AG04450 (cell line): ENCODE measurements around the gene REN. TPM values are rescaled to one million over a fixed set of nuclear protein-coding genes. Genes with fewer than 3 reads are reported as not detected.

Experiments used
- CTCF ChIA-PET: fragments of 300-600, 350-600 bp; formaldehyde crosslinking; extraction: SDS; loops from one replicate; lab custom pipeline; 2022; ENCODE audit warnings: antibody characterized with exemption, inconsistent platforms; lab: Charles Lee
- POLR2A ChIA-PET: fragments of 350-600 bp; formaldehyde crosslinking; extraction: SDS; loops from one replicate; lab custom pipeline; 2021; ENCODE audit warnings: antibody characterized with exemption, inconsistent platforms; lab: Yijun Ruan, JAX
- DNase-seq: peaks from one replicate; pipeline ENCODE4 v3.0.0-alpha.2; 2011; ENCODE audit warnings: low read depth, low spot score
- H3K27ac ChIP-seq: one replicate; pipeline ENCODE4 v1.5.1; 2012; ENCODE audit warnings: low read depth, low read length, control low read depth
- H3K27me3 ChIP-seq: one replicate; pipeline ENCODE4 v1.6.0; 2012; ENCODE audit warnings: low read length; ENCODE audit not compliant: control insufficient read depth, insufficient read depth
- H3K4me3 ChIP-seq: 2 replicates; pipeline ENCODE4 v1.5.1; 2011; ENCODE audit warnings: mild to moderate bottlenecking, low read depth, low read length, control low read depth
- H3K9me3 ChIP-seq: 2 replicates; pipeline ENCODE4 v1.5.1; 2012; ENCODE audit warnings: low read length; ENCODE audit not compliant: control insufficient read depth, insufficient read depth
- CTCF ChIP-seq: IDR thresholded peaks from 2 replicates; pipeline ENCODE4 v1.5.1; 2011; ENCODE audit warnings: low read depth, low read length, control low read depth, inconsistent platforms
- polyA plus RNA-seq: library from polyadenylated mRNA; depleted of rRNA; stranded (reverse); fragments of >200 nt; gene quantifications from 2 replicates; pipeline ENCODE4 v1.2.3, GENCODE V29; 2011

The REN gene
- polyA plus RNA-seq, 1 experiment: 0.72 TPM

GRCh38 chr1:204172404-204173029 lies 6.4 kb upstream of the REN start:
- CTCF ChIA-PET: interaction anchor here (0.9 to 13.8 kb wide), 7 partner anchors 10 to 226 kb away, joined by 3 to 212 read pairs (median 8); partner anchors contain the start of gene PLEKHA6
- Histone ChIP-seq H3K4me3 (no peak overlapping the region), H3K27me3 (no peaks in the 10 kb centered on the region), H3K27ac (no peak overlapping the region), H3K9me3 (peaks cover 3% of the 10 kb centered on the region)
- POLR2A ChIA-PET: interaction anchor here (0.6 to 1.1 kb wide), 2 partner anchors 17 to 26 kb away, joined by 4 read pairs; no protein-coding TSS in a partner anchor
- DNase-seq: no peak
- no peak for TF ChIP-seq CTCF

GRCh38 chr1:204171751-204172178 lies 5.6 kb upstream of the REN start:
- Histone ChIP-seq H3K9me3 (peaks cover 3% of the 10 kb centered on the region), H3K27ac (no peak overlapping the region), H3K4me3 (no peak overlapping the region), H3K27me3 (no peaks in the 10 kb centered on the region)
- no peak for DNase-seq
- ChIA-PET CTCF (interaction anchor here (0.7 to 13.8 kb wide), 7 partner anchors 9 to 227 kb away, joined by 3 to 212 read pairs (median 8); partner anchors contain the start of gene PLEKHA6), POLR2A (interaction anchor here (1.1 kb wide), 1 partner anchor 27 kb away, joined by 4 read pairs; no protein-coding TSS in a partner anchor)
- no peak for TF ChIP-seq CTCF

- no peak for TF ChIP-seq CTCF
- no peak overlapping the region for H3K27ac ChIP-seq
- ChIA-PET POLR2A (no interaction called here), CTCF (interaction anchor here (0.7 to 13.8 kb wide), 3 partner anchors 35 to 192 kb away, joined by 3 to 212 read pairs (median 190); partner anchors contain the start of gene PLEKHA6)
- peaks cover 3% of the 10 kb centered on the region for H3K9me3 ChIP-seq
- no peak overlapping the region for H3K4me3 ChIP-seq
- DNase-seq: no peak
- H3K27me3 ChIP-seq: no peaks in the 10 kb centered on the region
These were observed 4.5 kb upstream of the REN start for GRCh38 chr1:204170494-204171155.

- no peaks in the 10 kb centered on the region for H3K27me3 ChIP-seq
- CTCF ChIA-PET: interaction anchor here (0.7 to 13.8 kb wide), 5 partner anchors 29 to 242 kb away, joined by 3 to 212 read pairs (median 122); partner anchors contain the start of gene PLEKHA6
- no peak for DNase-seq
- TF ChIP-seq CTCF: no peak
- H3K27ac ChIP-seq: no peak overlapping the region
- no peak overlapping the region for H3K4me3 ChIP-seq
- H3K9me3 ChIP-seq: peaks cover 3% of the 10 kb centered on the region
- POLR2A ChIA-PET: no interaction called here
These were observed 3.7 kb upstream of the REN start for GRCh38 chr1:204169858-204170257.

GRCh38 chr1:204167730-204168129 lies 1.6 kb upstream of the REN start:
- H3K9me3 ChIP-seq: peaks cover 3% of the 10 kb centered on the region
- POLR2A ChIA-PET: no interaction called here
- CTCF ChIA-PET: interaction anchor here (1.0 to 13.8 kb wide), 5 partner anchors 15 to 230 kb away, joined by 4 to 212 read pairs (median 122); partner anchors contain the start of gene PLEKHA6
- TF ChIP-seq CTCF: no peak
- H3K27ac ChIP-seq: no peak overlapping the region
- DNase-seq: no peak
- H3K4me3 ChIP-seq: no peak overlapping the region
- H3K27me3 ChIP-seq: no peaks in the 10 kb centered on the region
